H1 (cell line): ENCODE results near the gene ANKS1B. TPM values are rescaled to one million over a fixed set of nuclear protein-coding genes. Genes with fewer than 3 reads are reported as not detected.

ENCODE experiments used
- BRCA1 ChIP-seq: IDR thresholded peaks from 2 replicates; pipeline ENCODE4 v1.6.1; 2012; ENCODE audit warnings: low read depth, low read length, improper control_type of control experiment
- EZH2 ChIP-seq: fragments of 200-600 bp; sonication (generic); IDR thresholded peaks from 2 replicates; pipeline ENCODE4 v1.7.1; 2012; ENCODE audit warnings: low read depth, mild to moderate bottlenecking, moderate library complexity, low read length, inconsistent platforms; ENCODE audit not compliant: severe bottlenecking
- KDM4A ChIP-seq: IDR thresholded peaks from one replicate; pipeline ENCODE4 v1.7.1; 2012; ENCODE audit warnings: low read depth, mild to moderate bottlenecking, moderate library complexity, low read length, inconsistent platforms; ENCODE audit not compliant: severe bottlenecking
- POU5F1 ChIP-seq: IDR thresholded peaks from 2 replicates; pipeline ENCODE4 v1.6.1; 2011; ENCODE audit warnings: low read depth, mild to moderate bottlenecking, low read length, moderate library complexity
- polyA plus RNA-seq, 7 experiments: library from polyadenylated mRNA; depleted of rRNA in 3 of 7; stranded (reverse) in 5 of 7; unstranded in 2 of 7; fragments of >200 nt in 5 of 7; fragments of 200-250 nt in 2 of 7; gene quantifications; 1 replicate in 5 of 7; 2 replicates in 1 of 7; 4 replicates in 1 of 7; pipeline versions ENCODE4 v1.2.1 to v1.2.3, GENCODE V29; 2011 to 2013; ENCODE audit warnings: missing spikeins in 2 of 7, mixed read lengths in 2 of 7
- total RNA-seq: library from RNA; stranded (reverse); fragmentation: NEBNext Ultra II Directional; extraction: Animal tissue kit (Norgen Biotek cat#: 25700); gene quantifications from 2 replicates; pipeline ENCODE4 v1.2.1, GENCODE V29; 2021
- TF ChIP-seq, protein P1 (sequence below): IDR thresholded peaks from 2 replicates; pipeline ENCODE4 v1.6.1; 2011; ENCODE audit warnings: low read length, improper control_type of control experiment

The ANKS1B gene
- total and polyA plus RNA-seq, 2 of the 8 experiments (the other 6 are each of a cell fraction or from before 2014, with no cell fraction given) = 2.7 to 6.1 TPM

DNA sequence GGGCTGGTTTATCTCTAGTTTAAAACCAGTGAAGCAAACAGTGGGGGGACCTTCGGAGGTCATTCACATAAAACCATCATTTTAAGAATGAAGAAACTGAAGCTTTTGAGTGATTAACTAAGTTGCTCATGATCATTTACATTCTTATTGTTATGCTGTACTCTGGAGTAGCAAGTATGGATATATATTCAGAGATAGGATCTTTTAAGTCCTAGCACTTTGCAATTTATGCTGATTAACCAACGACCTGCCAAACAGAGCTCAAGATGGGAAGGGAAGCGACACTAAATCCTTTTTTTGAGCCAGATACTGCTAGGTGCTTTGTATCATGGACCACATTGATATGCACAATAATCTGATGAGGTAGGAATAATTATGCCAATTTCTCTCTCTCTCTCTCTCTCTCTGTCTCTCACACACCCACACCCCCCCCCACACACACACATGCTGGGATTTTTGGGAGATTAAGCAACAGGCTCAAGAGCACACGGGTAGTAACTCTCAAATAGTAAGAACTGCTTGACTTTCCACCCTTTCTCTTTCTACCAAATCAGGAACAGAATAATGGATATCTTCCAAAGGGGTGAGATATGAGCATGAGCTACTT, 1036.3 kb downstream of the ANKS1B start (continued):
- no peak for TF ChIP-seq KDM4A
- no peak for TF ChIP-seq POU5F1
- TF ChIP-seq BRCA1 = no peak
- TF ChIP-seq EZH2 = no peak
- TF ChIP-seq, protein P1, sequence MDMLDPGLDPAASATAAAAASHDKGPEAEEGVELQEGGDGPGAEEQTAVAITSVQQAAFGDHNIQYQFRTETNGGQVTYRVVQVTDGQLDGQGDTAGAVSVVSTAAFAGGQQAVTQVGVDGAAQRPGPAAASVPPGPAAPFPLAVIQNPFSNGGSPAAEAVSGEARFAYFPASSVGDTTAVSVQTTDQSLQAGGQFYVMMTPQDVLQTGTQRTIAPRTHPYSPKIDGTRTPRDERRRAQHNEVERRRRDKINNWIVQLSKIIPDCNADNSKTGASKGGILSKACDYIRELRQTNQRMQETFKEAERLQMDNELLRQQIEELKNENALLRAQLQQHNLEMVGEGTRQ = no peak
